HG02642 (cell line): ENCODE data around the gene TRAPPC4.
"Not testable (repeated sequence)": the region's sequence is repeated elsewhere in the genome, so short reads cannot be mapped to it uniquely, and the experiment has no call there.

Source experiments
- ATAC-seq: cut with Tn5 transposase; IDR thresholded peaks from one replicate; pipeline ENCODE4 v1.9.1; 2021; ENCODE audit warnings: mild to moderate bottlenecking; ENCODE audit not compliant: unreplicated experiment, poor library complexity

TRAPPC4 gene

GRCh38 chr11:119030329-119031047, 11.9 kb downstream of the TRAPPC4 start, which contains the start of gene SLC37A4:
Gene SLC37A4 (minus strand): TSS chr11:119030877.
- peak; percentile 85 for ATAC-seq

GRCh38 chr11:119031912-119032280, 13.3 kb downstream of the TRAPPC4 start:
- no peak for ATAC-seq

GRCh38 chr11:119033421-119033820, 14.9 kb downstream of the TRAPPC4 start:
- not testable (repeated sequence) for ATAC-seq

- no peak for ATAC-seq
Measured at GRCh38 chr11:119034813-119035212, 16.2 kb downstream of the TRAPPC4 start.

GRCh38 chr11:119038884-119039283, 20.3 kb downstream of the TRAPPC4 start:
- ATAC-seq, result no peak

GRCh38 chr11:119039471-119039870, 20.9 kb downstream of the TRAPPC4 start:
- not testable (repeated sequence) for ATAC-seq

- ATAC-seq, result no peak
Measured at GRCh38 chr11:119041821-119042514, 23.4 kb downstream of the TRAPPC4 start.

- no peak for ATAC-seq
Measured at GRCh38 chr11:119042927-119043326, 24.4 kb downstream of the TRAPPC4 start.

GRCh38 chr11:119044708-119045107, 26.1 kb downstream of the TRAPPC4 start:
- ATAC-seq, result no peak

- no peak for ATAC-seq
Measured at GRCh38 chr11:119046489-119046888, 27.9 kb downstream of the TRAPPC4 start.

- no peak for ATAC-seq
Measured at GRCh38 chr11:119047205-119047604, 28.6 kb downstream of the TRAPPC4 start.

- no peak for ATAC-seq
Measured at GRCh38 chr11:119048644-119049043, 30.1 kb downstream of the TRAPPC4 start.

GRCh38 chr11:119049081-119049480, 30.5 kb downstream of the TRAPPC4 start:
- no peak for ATAC-seq

GRCh38 chr11:119051440-119052162, 33.0 kb downstream of the TRAPPC4 start:
- peak; percentile 61 for ATAC-seq

GRCh38 chr11:119052163-119052814, 33.7 kb downstream of the TRAPPC4 start:
- no peak for ATAC-seq

GRCh38 chr11:119054418-119054817, 35.9 kb downstream of the TRAPPC4 start:
- no peak for ATAC-seq

GRCh38 chr11:119055901-119056300, 37.3 kb downstream of the TRAPPC4 start:
- no peak for ATAC-seq

- ATAC-seq, result peak; percentile 6
Measured at GRCh38 chr11:119056421-119056999, 37.9 kb downstream of the TRAPPC4 start.

- ATAC-seq, result peak; percentile 92
Measured at GRCh38 chr11:119057000-119057769, 38.6 kb downstream of the TRAPPC4 start, which contains the start of gene HYOU1. Gene HYOU1 (minus strand): TSS chr11:119057205. CDS start chr11:119056160, 1,045 bp downstream.
